IMR-90 (cell line): Measurements from ENCODE around the gene TM7SF2. TPM values are rescaled to one million over a fixed set of nuclear protein-coding genes. Genes with fewer than 3 reads are reported as not detected.

Experiments
- ATAC-seq: fragments of 200-7000 bp; cut with Tn5 transposase; 2 replicates; pipeline ENCODE4 v1.9.1; 2020; ENCODE audit warnings: low read depth, mild to moderate bottlenecking, moderate library complexity
- BruUV-seq: library from RNA; stranded (reverse); fragments of 400-500 nt; replicated peaks from 2 replicates; lab custom pipeline; 2021; lab: Mats Ljungman, UMichigan
- CTCF ChIA-PET: fragments of 300-600 bp; formaldehyde crosslinking; extraction: SDS; loops from one replicate; lab custom pipeline; 2021; ENCODE audit warnings: antibody characterized with exemption; lab: Yijun Ruan, JAX
- POLR2A ChIA-PET: fragments of 300-600 bp; sonication (Branson Sonifier 250); formaldehyde crosslinking; loops from one replicate; lab custom pipeline; 2022; ENCODE audit warnings: antibody characterized with exemption; ENCODE audit not compliant: unreplicated experiment; lab: Charles Lee
- DNase-seq: peaks from one replicate; pipeline ENCODE4 v3.0.0; 2013
- H2AFZ ChIP-seq: replicated peaks from 2 replicates; pipeline ENCODE3; 2013; ENCODE audit warnings: low read length, mild to moderate bottlenecking; ENCODE audit not compliant: poor library complexity
- H2AK5ac ChIP-seq: 2 replicates; pipeline ENCODE4 v1.6.1; 2013; ENCODE audit warnings: low read depth, low read length, inconsistent platforms
- H2AK9ac ChIP-seq: replicated peaks from 2 replicates; pipeline ENCODE3; 2013; ENCODE audit warnings: mild to moderate bottlenecking, low read depth, low read length, moderate library complexity; ENCODE audit not compliant: poor library complexity
- H2BK120ac ChIP-seq: 2 replicates; pipeline ENCODE4 v1.6.1; 2013; ENCODE audit warnings: low read depth, low read length, inconsistent platforms
- H2BK15ac ChIP-seq: 3 replicates; pipeline ENCODE4 v1.6.1; 2013; ENCODE audit warnings: low read depth, low read length, inconsistent platforms
- H2BK20ac ChIP-seq: 2 replicates; pipeline ENCODE4 v1.6.1; 2013; ENCODE audit warnings: low read depth, mild to moderate bottlenecking, inconsistent platforms, low read length, moderate library complexity
- H2BK5ac ChIP-seq: 2 replicates; pipeline ENCODE4 v1.6.1; 2013; ENCODE audit warnings: mild to moderate bottlenecking, low read depth, low read length, inconsistent platforms; ENCODE audit not compliant: poor library complexity, severe bottlenecking
- H3K14ac ChIP-seq: replicated peaks from 2 replicates; pipeline ENCODE4 v1.6.1; 2013; ENCODE audit warnings: low read depth, low read length, inconsistent platforms
- H3K18ac ChIP-seq: 2 replicates; pipeline ENCODE4 v1.6.1; 2013; ENCODE audit warnings: low read depth, low read length, control low read depth
- H3K23ac ChIP-seq: 2 replicates; pipeline ENCODE4 v1.6.1; 2013; ENCODE audit warnings: low read depth, low read length, inconsistent platforms
- H3K27ac ChIP-seq: 2 replicates; pipeline ENCODE4 v1.5.1; 2013; ENCODE audit warnings: mild to moderate bottlenecking, control low read depth, low read length; ENCODE audit not compliant: insufficient read depth
- H3K27me3 ChIP-seq: 2 replicates; pipeline ENCODE4 v1.6.1; 2013; ENCODE audit warnings: low read length; ENCODE audit not compliant: control insufficient read depth, insufficient read depth
- H3K36me3 ChIP-seq: 2 replicates; pipeline ENCODE4 v1.6.1; 2013; ENCODE audit warnings: low read length, mixed read lengths; ENCODE audit not compliant: control insufficient read depth, insufficient read depth
- H3K4ac ChIP-seq: 2 replicates; pipeline ENCODE4 v1.6.1; 2013; ENCODE audit warnings: low read depth, low read length, inconsistent platforms
- H3K4me1 ChIP-seq: 2 replicates; pipeline ENCODE4 v1.6.1; 2013; ENCODE audit warnings: low read length, mixed read lengths; ENCODE audit not compliant: control insufficient read depth, insufficient read depth
- H3K4me2 ChIP-seq: 2 replicates; pipeline ENCODE4 v1.6.1; 2013; ENCODE audit warnings: low read depth, mild to moderate bottlenecking, control low read depth, low read length, moderate library complexity
- H3K4me3 ChIP-seq: 2 replicates; pipeline ENCODE4 v1.5.1; 2013; ENCODE audit warnings: low read depth, mild to moderate bottlenecking, control low read depth, low read length, moderate library complexity; ENCODE audit not compliant: insufficient read depth
- H3K56ac ChIP-seq: 2 replicates; pipeline ENCODE4 v1.6.1; 2013; ENCODE audit warnings: low read length, inconsistent platforms; ENCODE audit not compliant: insufficient read depth; ENCODE audit errors: extremely low read depth
- H3K79me1 ChIP-seq, 2 experiments: 2 replicates each; pipeline ENCODE4 v1.6.1; 2013; ENCODE audit warnings: low read length in 2 of 2, inconsistent platforms in 1 of 2, low read depth in 1 of 2
- H3K9ac ChIP-seq: 2 replicates; pipeline ENCODE4 v1.6.1; 2013; ENCODE audit warnings: low read depth, low read length, control low read depth
- H3K9me1 ChIP-seq: 2 replicates; pipeline ENCODE4 v1.6.1; 2013; ENCODE audit warnings: low read length, inconsistent platforms; ENCODE audit not compliant: insufficient read depth
- H3K9me3 ChIP-seq: 2 replicates; pipeline ENCODE4 v1.6.1; 2013; ENCODE audit warnings: low read length; ENCODE audit not compliant: control insufficient read depth, insufficient read depth
- H4K20me1 ChIP-seq: 2 replicates; pipeline ENCODE4 v1.6.1; 2013; ENCODE audit warnings: low read length, inconsistent platforms; ENCODE audit not compliant: insufficient read depth
- H4K5ac ChIP-seq: 2 replicates; pipeline ENCODE4 v1.6.1; 2013; ENCODE audit warnings: mild to moderate bottlenecking, low read depth, low read length, control low read depth
- H4K8ac ChIP-seq, 2 experiments: 2 replicates each; pipeline ENCODE4 v1.6.1; 2013; ENCODE audit warnings: low read depth in 2 of 2, low read length in 2 of 2, control low read depth in 1 of 2, inconsistent platforms in 1 of 2
- H4K91ac ChIP-seq: 2 replicates; pipeline ENCODE4 v1.6.1; 2013; ENCODE audit warnings: low read depth, low read length, inconsistent platforms; ENCODE audit not compliant: insufficient read depth
- BHLHE40 ChIP-seq: fragments of 150-350 bp; IDR thresholded peaks from 2 replicates; pipeline ENCODE4 v1.6.1; 2016; ENCODE audit warnings: mild to moderate bottlenecking, low read depth, low read length
- MAZ ChIP-seq: IDR thresholded peaks from 2 replicates; pipeline ENCODE4 v1.6.1; 2012; ENCODE audit warnings: low read depth, mild to moderate bottlenecking, low read length, improper control_type of control experiment, moderate library complexity, borderline replicate concordance
- MXI1 ChIP-seq: IDR thresholded peaks from 2 replicates; pipeline ENCODE4 v1.6.1; 2012; ENCODE audit warnings: low read depth, mild to moderate bottlenecking, low read length, moderate library complexity, borderline replicate concordance
- POLR2A ChIP-seq: IDR thresholded peaks from 2 replicates; pipeline ENCODE4 v1.6.1; 2012; ENCODE audit warnings: mild to moderate bottlenecking, low read depth, low read length
- RCOR1 ChIP-seq: IDR thresholded peaks from 2 replicates; pipeline ENCODE4 v1.6.1; 2012; ENCODE audit warnings: mild to moderate bottlenecking, low read length, improper control_type of control experiment; ENCODE audit not compliant: insufficient replicate concordance
- WGBS, 2 experiments: methylation state at CpG; one replicate each; pipeline versions ENCODE4 v1.1.5 to v1.1.7; 2013; ENCODE audit warnings: missing lambda C conversion rate in 2 of 2; ENCODE audit not compliant: insufficient read length in 1 of 2; ENCODE audit errors: extremely low coverage in 2 of 2; 5-methylcytosine and 5-hydroxymethylcytosine counted together
- dilution Hi-C: fragments of 300-500 bp; cut with HindIII; formaldehyde crosslinking; loops from one replicate; pipeline ENCODE4 v1.14.3; 2018; ENCODE audit warnings: low sequenced_read_pairs; ENCODE audit not compliant: unreplicated experiment
- in situ Hi-C: fragments of 300-500 bp; cut with MboI; formaldehyde crosslinking; loops from 3 replicates; pipeline ENCODE4 v1.14.3; 2019; ENCODE audit warnings: low sequenced_read_pairs, inconsistent platforms, mixed read lengths
- intact Hi-C: fragments of 100-400 bp; cut with micrococcal nuclease; formaldehyde crosslinking; loops from 2 replicates; pipeline ENCODE4 v1.10.0; 2022
- polyA plus RNA-seq, 3 experiments: library from polyadenylated mRNA; depleted of rRNA; stranded (reverse); fragments of >200 nt; gene quantifications; 2 replicates each; pipeline ENCODE4 v1.2.3, GENCODE V29; 2012; ENCODE audit warnings: low replicate concordance in 1 of 3
- total RNA-seq: library from RNA; depleted of rRNA; stranded (reverse); fragments of >200 nt; gene quantifications from 2 replicates; pipeline ENCODE4 v1.2.3, GENCODE V29; 2012
- TF ChIP-seq, protein P1 (sequence below): fragments of 150-350 bp; IDR thresholded peaks from 2 replicates; pipeline ENCODE4 v1.6.1; 2017; ENCODE audit warnings: mild to moderate bottlenecking, antibody characterized with exemption, low read length, low read depth
- TF ChIP-seq, protein P2 (sequence below): conservative IDR thresholded peaks from 2 replicates; pipeline ENCODE4 v1.5.1; 2012; ENCODE audit warnings: mild to moderate bottlenecking, low read depth, low read length, improper control_type of control experiment

TM7SF2 gene
- total and polyA plus RNA-seq, 2 of the 4 experiments (the other 2 are of a cell fraction) = 5.7 to 7.6 TPM

DNA sequence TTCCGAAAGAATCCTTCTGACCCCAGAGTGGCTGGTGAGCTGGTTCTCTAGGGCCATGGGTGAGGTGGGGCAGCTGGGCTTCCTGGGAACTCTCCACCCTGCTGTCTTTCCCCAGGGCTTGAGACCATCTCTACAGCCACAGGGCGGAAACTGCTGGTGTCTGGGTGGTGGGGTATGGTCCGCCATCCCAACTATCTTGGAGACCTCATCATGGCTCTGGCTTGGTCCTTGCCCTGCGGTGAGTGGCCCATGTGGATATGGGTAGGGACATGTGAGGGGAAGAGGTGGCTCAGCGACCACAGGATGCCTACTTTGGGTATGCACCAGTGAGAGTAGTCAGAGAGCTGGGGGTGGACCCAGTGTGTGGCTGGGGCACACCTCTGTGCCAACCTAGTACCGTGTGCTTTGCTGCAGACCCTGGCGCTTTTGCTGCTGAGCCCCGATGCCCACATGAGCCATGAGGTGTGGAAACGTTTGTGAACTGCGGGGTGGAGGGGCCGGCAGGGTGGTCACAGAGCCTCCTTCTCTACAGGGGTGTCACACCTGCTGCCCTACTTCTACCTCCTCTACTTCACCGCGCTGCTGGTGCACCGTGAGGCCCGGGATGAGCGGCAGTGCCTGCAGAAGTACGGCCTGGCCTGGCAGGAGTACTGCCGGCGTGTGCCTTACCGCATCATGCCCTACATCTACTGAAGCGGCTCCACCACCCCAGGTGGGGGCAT is 3.9 kb downstream of the TM7SF2 start (continued):
- TF ChIP-seq RCOR1 = no peak

DNA sequence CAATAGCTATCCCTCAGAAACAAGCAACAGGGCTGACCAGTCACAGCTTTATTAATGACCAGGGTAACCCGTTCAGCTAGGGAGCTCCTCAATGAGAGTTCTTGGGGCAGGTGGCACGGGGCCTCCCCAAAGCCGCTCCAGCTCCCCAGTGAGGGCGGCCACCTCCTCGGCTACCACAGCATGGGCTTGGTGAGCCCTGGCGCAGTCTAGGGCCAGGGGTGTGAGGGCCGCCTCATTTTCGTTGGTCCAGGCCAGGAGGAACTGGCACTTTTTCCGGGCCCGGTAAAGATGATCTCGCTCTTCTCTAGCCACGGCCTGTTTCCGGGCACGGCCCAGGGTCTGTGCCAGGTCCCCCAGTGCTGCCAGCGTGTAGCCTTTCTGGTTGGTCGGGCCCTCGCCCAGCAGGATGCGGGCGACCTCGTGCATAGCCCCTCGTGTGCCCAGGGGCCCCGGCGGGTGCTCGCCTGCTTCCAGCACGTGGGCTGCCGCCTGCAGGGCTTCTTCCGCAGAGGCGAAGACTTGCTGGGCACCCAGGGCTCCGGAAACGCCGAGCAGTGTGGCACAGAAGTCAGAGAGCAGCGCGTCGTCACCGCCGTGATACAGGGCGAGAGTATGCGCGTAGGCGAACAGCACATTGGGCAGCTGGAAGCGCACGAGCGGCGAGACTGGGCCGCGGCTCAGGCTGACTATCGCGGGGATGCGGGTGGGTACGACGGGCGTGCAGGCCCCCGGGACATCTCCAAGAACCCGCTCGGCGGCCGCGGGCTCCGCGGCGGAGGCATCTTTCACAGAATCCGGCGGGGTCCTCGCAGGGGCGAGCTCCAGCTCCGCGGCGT is 4.9 kb downstream of the TM7SF2 start:
- H2AK5ac ChIP-seq = peak overlapping the region; percentile 48
- peak overlapping the region; percentile 49 for H4K5ac ChIP-seq
- no peak overlapping the region for H4K91ac ChIP-seq
- H3K9me1 ChIP-seq = 0 out of 2 replicates have a peak, but pooled peaks cover 2% of the 10 kb centered on the region
- H2BK120ac ChIP-seq = no peak overlapping the region
- H3K79me1 ChIP-seq = peaks cover 17 to 45% of the 10 kb centered on the region in 2 experiments
- dilution Hi-C loops (no loop called here), intact Hi-C loops (loop anchor here (2.0 kb wide), 1 partner anchor 104 kb away; no protein-coding TSS in a partner anchor), in situ Hi-C loops (no loop called here)
- no peaks in the 10 kb centered on the region for H3K27me3 ChIP-seq
- peak overlapping the region; percentile 69 for H3K4me3 ChIP-seq
- no TSS peak for BruUV-seq
- H3K14ac ChIP-seq = no peak overlapping the region
- H3K56ac ChIP-seq = no peak overlapping the region
- 16% methylated on average over 51 of the region's 68 CpGs; no CpG with 5 or more reads in 1 of the 2 experiments for WGBS, 2 experiments
- H3K9me3 ChIP-seq = no peaks in the 10 kb centered on the region
- H3K27ac ChIP-seq = peak overlapping the region; percentile 47
- no peak overlapping the region for H3K18ac ChIP-seq
- peak; percentile 8 for ATAC-seq
- DNase-seq = peak; percentile 72
- peak overlapping the region; percentile 61 for H3K9ac ChIP-seq
- TF ChIP-seq MXI1 (peak; percentile 59), BHLHE40 (peak; percentile 86), MAZ (0 out of 2 replicates have a peak, but pooled peaks have one; percentile 23), POLR2A (no peak; the same call in none of the 2 replicates)
- TF ChIP-seq, protein P1, sequence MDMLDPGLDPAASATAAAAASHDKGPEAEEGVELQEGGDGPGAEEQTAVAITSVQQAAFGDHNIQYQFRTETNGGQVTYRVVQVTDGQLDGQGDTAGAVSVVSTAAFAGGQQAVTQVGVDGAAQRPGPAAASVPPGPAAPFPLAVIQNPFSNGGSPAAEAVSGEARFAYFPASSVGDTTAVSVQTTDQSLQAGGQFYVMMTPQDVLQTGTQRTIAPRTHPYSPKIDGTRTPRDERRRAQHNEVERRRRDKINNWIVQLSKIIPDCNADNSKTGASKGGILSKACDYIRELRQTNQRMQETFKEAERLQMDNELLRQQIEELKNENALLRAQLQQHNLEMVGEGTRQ = peak; percentile 36; the same call in 1 of the 2 replicates
- TF ChIP-seq, protein P2, sequence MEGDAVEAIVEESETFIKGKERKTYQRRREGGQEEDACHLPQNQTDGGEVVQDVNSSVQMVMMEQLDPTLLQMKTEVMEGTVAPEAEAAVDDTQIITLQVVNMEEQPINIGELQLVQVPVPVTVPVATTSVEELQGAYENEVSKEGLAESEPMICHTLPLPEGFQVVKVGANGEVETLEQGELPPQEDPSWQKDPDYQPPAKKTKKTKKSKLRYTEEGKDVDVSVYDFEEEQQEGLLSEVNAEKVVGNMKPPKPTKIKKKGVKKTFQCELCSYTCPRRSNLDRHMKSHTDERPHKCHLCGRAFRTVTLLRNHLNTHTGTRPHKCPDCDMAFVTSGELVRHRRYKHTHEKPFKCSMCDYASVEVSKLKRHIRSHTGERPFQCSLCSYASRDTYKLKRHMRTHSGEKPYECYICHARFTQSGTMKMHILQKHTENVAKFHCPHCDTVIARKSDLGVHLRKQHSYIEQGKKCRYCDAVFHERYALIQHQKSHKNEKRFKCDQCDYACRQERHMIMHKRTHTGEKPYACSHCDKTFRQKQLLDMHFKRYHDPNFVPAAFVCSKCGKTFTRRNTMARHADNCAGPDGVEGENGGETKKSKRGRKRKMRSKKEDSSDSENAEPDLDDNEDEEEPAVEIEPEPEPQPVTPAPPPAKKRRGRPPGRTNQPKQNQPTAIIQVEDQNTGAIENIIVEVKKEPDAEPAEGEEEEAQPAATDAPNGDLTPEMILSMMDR = no peak
- H3K4ac ChIP-seq = peak overlapping the region; percentile 86
- H4K20me1 ChIP-seq = 0 out of 2 replicates have a peak, but pooled peaks cover under 1% of the 10 kb centered on the region
- H3K4me2 ChIP-seq = peak overlapping the region; percentile 63
- no peak overlapping the region for H2BK15ac ChIP-seq
- H2BK5ac ChIP-seq = peak overlapping the region; percentile 19
- peak overlapping the region; percentile 95 for H2AFZ ChIP-seq
- ChIA-PET CTCF (no interaction called here), POLR2A (interaction anchor here (1.6 kb wide), 1 partner anchor 65 kb away, joined by 5 read pairs; the partner anchor contains the start of gene CAPN1)
- peaks cover 19% of the 10 kb centered on the region for H3K36me3 ChIP-seq
- peak overlapping the region; percentile 93 for H2AK9ac ChIP-seq
- H3K23ac ChIP-seq = no peak overlapping the region
- peaks cover 14% of the 10 kb centered on the region for H3K4me1 ChIP-seq
- peak overlapping the region; percentile 37 to 99; a peak in 3 of 4 replicates for H4K8ac ChIP-seq
- no peak overlapping the region for H2BK20ac ChIP-seq
